NCI-H226 (cell line): ENCODE data around the gene SCYL2.
"Not testable (repeated sequence)": the region's sequence is repeated elsewhere in the genome, so short reads cannot be mapped to it uniquely, and the experiment has no call there.

ENCODE experiments used
- DNase-seq: peaks from one replicate; pipeline ENCODE4 v3.0.0-alpha.2; 2015

The SCYL2 gene

DNA sequence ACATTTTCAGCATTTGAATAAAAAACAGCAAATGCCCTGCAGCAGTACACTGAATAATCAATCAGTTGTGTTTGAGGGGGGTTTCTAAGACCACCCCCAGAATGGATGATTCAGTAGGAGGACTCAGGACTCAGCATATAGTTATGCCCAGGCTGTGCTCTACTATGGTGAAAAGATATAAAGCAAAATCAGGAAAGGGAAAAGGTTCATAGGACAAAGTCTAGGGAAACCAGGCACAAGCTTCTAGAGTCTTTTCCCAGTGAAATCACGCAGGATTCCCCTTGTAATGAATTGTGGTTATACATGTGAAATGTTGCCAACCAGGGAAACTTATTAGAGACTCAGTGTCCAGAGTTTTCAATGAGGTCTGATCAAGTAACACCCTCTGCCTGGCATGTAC lies 64.9 kb downstream of the SCYL2 start:
- DNase-seq: no peak

- DNase-seq: no peak
These were observed 65.9 kb downstream of the SCYL2 start for GRCh38 chr12:100332852-100333251.

DNA sequence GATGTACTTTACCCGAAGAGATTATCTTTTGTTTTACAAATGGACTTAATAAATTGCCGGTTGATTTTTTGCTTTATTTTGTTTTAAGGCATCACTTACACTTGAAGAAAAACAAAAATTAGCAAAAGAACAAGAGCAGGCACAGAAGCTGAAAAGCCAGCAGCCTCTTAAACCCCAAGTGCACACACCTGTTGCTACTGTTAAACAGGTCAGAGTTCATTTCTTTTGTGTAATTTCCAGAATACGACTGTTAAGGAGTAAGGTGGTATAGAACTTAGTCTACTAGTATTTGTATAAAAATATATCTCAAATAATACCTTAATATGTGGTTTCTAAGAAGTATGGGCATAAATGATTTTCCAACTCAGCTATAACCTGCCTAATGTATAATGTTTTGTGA lies 70.3 kb downstream of the SCYL2 start:
- no peak for DNase-seq

DNA sequence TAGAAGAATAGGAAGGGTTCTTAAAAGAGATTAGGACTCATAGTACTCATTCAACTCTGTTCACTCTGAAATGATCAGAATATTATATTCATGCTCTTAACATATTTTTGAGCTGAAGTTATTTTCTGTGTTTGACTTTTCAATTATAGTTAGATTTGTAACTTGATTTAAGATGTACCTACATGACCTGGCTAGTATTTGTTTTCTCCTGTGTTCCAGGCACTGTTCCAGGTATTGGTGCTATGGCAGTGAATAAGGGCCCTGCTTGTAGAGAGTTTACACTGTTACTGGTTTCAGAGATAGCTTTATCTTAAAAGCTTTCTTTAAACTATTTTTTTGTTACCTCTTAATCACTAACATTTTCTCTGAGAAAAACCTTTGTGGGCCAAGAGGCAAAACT lies 70.8 kb downstream of the SCYL2 start:
- no peak for DNase-seq

DNA sequence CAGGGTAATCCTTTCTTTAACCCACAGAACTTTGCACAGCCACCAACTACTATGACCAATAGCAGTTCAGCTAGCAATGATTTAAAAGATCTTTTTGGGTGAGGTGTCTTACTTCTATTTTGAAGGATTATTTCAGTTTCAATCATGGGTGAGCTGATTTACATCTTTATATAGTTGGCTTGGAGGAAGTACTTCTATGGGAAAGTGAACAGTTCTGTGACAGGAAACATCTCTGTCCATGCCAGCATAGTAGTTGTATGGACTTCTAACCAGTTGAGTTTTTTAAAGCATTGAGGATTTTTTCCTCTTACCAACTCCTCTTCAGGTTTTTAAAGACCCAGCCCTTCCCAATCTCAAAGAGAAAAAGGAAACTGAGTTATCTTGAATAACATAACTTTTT lies 72.1 kb downstream of the SCYL2 start:
- no peak for DNase-seq

GRCh38 chr12:100342897-100343296 lies 75.9 kb downstream of the SCYL2 start:
- not testable (repeated sequence) for DNase-seq

DNA sequence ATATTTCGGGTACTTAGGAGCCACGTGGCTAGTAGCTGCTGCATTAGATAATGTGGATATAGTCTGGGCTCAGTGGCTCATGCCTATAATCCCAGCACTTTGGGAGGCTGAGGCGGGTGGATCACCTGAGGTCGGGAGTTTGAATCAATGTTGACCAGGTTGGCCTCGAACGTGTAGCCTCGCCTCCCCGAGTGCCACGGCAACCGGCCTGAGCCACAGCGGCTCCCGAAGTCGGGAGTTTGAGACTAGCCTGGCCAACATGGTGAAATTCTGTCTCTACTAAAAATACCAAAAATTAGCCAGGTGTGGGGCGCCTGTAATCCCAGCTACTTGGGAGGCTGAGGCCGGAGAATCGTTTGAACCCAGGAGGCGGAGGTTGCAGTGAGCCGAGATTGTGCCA lies 77.4 kb downstream of the SCYL2 start:
- DNase-seq: not testable (repeated sequence)

GRCh38 chr12:100345020-100345767 lies 78.2 kb downstream of the SCYL2 start:
- DNase-seq: no peak

DNA sequence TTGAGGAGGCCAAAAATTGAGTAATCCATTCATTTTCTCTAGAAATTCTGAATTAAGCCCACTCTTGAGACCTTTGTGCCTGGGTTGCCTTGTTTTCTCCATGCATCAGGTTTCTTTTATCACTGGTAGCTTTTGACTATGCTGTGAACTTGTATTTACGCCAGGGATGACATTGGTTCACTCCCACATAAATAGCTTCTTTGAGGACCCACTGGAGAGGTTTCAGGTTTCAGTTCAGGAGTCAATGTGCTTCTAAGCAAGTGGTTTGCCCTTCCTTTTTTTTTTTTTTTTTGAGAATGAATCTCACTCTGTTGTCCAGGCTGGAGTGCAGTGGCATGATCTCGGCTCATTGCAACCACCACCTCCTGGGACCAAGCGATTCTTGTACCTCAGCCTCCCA lies 79.7 kb downstream of the SCYL2 start:
- DNase-seq: no peak

DNA sequence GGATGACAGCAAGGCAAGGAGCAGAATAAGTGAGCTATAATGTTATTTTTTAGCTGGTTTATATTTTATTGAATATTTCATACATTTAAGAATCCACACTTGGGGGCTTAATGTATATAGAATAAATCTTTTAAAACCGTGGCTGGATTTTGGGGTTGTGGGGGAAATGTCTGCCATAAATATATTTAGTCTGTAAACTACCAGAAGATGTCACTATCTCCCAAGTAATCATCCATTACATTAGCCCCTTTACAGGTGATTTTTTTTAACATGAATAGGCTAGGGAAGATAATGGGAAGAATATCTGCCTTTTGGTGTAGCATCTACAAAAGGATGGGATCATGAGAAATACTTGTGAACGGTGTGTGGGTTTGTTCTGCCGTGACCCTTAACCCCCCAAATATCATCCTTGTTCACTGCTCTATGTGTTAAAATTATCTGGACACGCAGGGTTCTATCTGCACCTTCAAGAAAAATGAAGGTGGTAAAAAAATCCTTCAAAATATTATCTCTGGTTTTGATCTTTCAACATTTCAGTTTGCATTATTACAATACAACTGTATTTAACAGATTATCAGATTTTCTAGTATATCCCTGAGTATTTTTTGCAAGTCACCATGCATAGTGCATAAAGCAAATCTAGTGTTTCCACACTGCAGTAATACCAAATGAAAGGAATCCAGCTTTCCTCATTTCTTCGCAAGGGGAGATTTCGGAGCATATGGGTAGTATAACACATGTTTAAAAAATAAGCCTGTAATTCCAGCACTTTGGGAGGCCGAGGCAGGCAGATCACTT lies 81.9 kb downstream of the SCYL2 start:
- peak; percentile 15 for DNase-seq

DNA sequence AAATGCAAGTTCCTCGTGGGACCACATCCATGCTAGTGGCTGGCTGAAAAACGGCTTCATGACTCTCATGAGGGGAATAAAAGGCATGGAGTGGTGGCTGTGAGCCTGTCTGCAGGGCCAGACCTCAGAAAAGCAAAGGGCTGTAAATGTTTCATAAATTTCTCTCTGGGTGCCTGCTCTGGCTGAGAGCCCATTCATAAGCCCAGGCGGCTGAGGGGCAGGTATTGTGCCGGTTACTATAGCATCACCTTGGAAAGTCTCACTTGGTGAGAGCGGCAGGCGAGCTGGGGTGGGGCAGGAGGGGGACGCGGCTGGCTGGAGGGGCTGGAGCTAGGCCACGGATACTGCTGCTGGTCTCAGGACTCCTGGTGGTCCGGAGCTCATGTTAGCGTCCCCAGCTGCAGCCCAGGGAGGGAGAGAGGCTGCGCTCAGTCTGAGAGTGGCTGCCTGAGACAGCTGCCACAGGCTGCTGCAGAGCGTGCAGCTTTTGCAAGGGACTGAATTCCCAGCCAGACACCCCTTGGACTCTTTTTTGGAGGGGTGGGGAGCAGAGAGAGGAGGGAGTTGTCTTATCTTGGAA lies 89.8 kb downstream of the SCYL2 start, which contains the start of gene SLC17A8:
TSS of gene SLC17A8 (plus strand) at position 431 of the 580 bp plus-strand sequence. CDS start 318 bp downstream, outside the sequence.
- no peak for DNase-seq

DNA sequence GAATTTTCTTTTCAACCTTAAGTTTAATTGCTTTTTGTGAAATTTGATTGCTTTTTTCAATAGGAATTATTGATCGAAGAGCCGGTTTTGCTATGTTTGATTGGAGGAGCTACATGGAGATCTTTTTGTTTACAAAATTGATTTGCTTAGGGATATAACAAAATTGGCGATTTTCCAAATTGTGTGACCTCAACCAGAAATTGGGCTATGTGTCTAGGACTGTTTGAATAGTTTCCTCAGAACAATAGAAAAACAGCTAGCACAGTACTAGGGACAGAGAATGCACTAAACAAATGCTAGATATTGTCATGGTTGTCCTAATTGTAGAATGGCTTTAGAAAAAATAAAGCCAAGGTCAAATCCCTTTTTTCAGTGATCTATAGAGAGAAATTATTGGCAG lies 92.3 kb downstream of the SCYL2 start:
- DNase-seq: no peak

DNA sequence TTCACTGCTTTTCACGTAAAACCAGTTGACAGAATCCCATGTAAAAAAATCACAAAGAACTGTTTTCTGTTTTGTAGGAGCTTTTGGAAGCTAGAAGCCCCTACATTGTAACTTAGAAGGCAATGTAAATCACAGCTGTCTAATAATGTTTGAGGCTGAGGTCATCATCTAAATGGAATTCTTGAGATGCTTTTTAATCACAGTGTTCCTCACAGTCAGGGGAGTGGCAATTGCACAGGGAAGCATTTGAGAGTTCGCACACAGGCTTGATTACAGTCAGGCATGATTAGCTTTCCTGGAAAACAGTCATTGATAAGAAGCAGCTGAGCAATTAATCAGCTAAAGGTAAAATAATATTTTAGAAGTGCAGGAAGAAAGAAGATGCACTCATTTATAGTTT lies 92.8 kb downstream of the SCYL2 start:
- peak; percentile 24 for DNase-seq

DNA sequence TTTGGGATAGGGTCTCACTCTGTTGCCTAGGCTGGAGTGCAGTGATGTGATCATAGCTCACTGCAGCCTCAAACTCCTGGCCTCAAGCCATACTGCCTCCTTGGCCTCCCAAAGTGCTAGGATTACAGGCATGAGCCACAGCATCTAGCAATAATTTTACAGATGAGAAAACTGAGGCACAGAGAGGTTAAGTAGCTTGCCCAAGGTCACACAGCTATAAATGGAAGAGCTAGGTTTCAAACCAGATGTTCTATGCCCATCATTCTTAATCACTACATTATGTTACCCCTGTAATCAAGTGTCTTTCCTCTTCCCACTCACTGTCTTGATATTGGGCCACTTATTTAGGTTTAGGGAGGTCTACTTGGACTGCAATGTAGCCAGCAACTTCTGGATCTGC lies 93.5 kb downstream of the SCYL2 start:
- no peak for DNase-seq

- no peak for DNase-seq
These were observed 97.3 kb downstream of the SCYL2 start for GRCh38 chr12:100364324-100364723.

DNA sequence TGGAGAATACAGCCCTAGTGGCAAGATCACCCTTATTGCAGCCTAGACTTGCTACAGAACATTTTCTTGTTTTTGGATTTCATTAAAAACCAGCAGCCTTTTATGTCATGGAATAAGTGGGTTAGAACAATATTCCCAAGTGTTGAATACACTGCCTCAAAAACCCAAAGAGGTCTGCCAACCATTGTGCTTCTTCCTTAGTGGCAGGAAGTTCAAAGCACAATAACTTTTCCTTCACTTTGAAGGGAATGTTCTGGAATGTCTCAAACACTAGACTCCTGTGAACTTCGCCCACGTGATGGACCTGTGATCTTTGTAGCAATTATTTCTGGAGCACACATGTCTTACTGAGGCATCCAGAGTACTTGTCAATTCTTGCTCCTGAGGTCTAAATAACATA lies 98.4 kb downstream of the SCYL2 start:
- DNase-seq: no peak

DNA sequence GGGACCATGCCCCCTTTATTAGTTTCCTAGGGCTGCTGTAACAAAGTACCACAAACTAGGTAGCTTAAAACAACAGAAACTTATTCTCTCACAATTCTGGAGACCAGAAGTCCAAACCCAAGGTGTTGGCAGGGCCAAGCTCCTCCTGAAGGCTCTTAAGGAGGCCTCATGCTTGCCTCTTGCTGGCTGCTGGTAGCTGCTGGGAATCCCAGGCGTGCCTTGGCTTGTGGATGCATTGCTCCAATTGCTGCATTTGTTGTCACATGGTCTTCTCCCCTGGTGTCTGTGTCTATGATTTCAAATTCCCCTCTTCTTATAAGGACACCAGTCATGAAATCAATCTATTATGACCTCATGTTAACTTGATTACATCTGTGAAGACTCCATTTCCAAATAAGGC lies 101.1 kb downstream of the SCYL2 start:
- DNase-seq: no peak

GRCh38 chr12:100371146-100371545 lies 104.2 kb downstream of the SCYL2 start:
- DNase-seq: no peak

GRCh38 chr12:100372853-100373640 lies 106.1 kb downstream of the SCYL2 start:
- DNase-seq: no peak

DNA sequence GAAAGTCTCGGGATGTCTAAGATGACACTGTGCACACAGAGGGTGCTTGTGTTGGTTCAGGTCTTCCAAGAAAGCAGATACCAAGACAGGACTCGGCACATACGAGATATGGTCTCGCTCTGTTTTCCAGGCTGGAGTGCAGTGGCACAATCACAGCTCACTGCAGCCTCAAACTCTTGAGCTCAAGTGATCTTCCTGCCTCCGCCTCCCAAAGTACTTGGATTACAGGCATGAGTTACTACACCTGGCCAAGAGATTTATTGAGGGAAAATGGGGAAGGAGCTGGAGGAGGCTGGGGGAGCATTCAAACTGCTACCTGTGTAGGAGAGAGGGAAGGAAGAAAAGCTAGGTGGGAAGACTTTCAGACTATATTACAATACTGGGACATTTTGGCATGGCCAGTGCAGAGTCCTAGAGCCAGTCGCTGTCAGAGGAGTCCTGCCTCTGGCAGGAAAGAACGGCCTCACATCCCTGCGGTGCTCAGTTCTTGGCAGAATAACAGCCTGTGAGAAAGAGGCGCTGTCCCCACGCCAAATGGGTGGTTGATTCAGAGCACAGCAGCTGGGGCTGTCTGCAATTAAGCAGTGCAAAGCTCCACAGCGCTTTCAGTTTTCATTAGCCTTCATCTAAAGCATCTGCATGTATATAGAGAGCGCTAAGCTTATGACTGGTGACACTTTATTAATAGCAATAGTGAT lies 108.2 kb downstream of the SCYL2 start:
- DNase-seq: no peak

DNA sequence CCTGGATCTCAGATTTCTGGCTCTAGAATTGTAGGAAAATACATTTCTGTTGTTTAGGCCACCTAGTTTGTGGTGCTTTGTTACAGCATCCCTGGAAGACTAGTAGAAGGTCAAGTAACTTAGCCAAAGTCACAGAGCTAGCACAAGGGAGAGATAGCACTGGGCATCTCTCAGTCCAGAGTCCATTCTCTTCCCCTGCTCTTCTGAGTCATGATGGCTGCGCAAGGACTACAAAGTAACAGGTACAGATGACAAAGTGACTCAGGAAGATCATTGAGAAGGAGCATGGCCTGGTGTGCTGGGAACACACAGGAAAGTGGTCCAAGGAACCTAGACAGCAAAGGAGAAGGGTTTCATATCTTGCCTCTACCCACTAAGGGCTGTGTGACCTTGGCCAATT lies 109.2 kb downstream of the SCYL2 start:
- no peak for DNase-seq

DNA sequence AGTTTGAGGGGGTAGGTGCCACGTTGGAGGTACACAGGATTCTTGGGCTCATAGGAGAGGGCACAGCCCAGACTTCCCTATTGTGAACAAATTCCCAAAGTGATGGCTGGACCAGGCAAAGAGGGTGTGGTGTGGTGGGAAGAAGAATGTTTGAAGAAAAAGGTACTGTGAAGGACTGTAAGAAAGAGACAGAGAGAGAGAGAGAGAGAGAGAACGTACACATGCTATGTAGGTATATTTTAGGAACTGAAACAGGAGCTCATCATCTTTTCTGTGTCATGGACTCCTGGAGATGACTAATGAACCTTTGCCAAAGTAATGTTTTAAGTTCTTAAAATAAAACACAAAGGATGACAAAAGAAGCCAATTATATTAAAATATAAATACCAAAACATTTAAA lies 114.4 kb downstream of the SCYL2 start:
- no peak for DNase-seq

DNA sequence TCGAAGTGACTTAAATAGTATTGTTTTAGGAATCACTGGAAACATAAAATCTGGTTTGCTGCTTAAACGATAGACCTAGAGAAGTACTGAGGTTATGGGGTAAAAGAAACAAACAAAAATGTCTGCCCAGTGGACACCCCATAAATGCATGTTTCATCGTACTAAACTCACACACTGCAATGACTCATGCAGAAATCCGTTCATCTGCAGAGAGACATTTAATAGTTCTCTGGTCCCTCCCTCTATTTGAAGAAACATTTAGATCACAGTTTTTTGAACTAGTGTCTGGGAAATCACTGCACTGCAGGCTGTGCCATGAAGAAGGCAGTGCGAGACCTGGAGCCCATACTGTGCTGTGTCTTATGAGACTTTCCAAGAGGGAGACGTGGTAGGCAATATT lies 115.4 kb downstream of the SCYL2 start:
- no peak for DNase-seq
